ENCODE data around the gene TSPAN14.
A peak's percentile ranks its signal among the peaks of the same experiment; 100 is the strongest.

TSPAN14 gene

GRCh38 chr10:80504158-80504811 lies 50.2 kb downstream of the TSPAN14 start:
- H3K4me3 ChIP-seq (ENCODE audit: low read depth, low read length), result no peak overlapping the region
- peak; percentile 58 for DNase-seq (ENCODE audit: low read depth)
- TF ChIP-seq MYC (IDR thresholded peaks at IDR 0.05; ENCODE audit: low read depth, low read length), result no peak
- no peak for TF ChIP-seq POLR2A (IDR thresholded peaks at IDR 0.05; ENCODE audit: extremely low read depth, insufficient read length)

- H3K4me3 ChIP-seq (ENCODE audit: low read depth, low read length), result no peak overlapping the region
- no peak for DNase-seq (ENCODE audit: low read depth)
Measured at GRCh38 chr10:80504897-80505465, 50.9 kb downstream of the TSPAN14 start.

GRCh38 chr10:80506189-80506575 lies 52.1 kb downstream of the TSPAN14 start:
- H3K4me3 ChIP-seq (ENCODE audit: low read depth, low read length), result no peak overlapping the region
- DNase-seq (ENCODE audit: low read depth), result no peak
- TF ChIP-seq POLR2A (IDR thresholded peaks at IDR 0.05; ENCODE audit: extremely low read depth, insufficient read length) (no peak), MAX (IDR thresholded peaks at IDR 0.05; ENCODE audit: low read depth, low read length) (no peak), MYC (IDR thresholded peaks at IDR 0.05; ENCODE audit: low read depth, low read length) (no peak), CTCF (IDR thresholded peaks at IDR 0.05; ENCODE audit: low read depth, low read length) (no peak)

More at GRCh38 chr10:80504897-80505465, 50.9 kb downstream of the TSPAN14 start:
- no peak for TF ChIP-seq MYC (IDR thresholded peaks at IDR 0.05; ENCODE audit: low read depth, low read length)
- TF ChIP-seq POLR2A (IDR thresholded peaks at IDR 0.05; ENCODE audit: extremely low read depth, insufficient read length), result no peak
- TF ChIP-seq CTCF (IDR thresholded peaks at IDR 0.05; ENCODE audit: low read depth, low read length), result no peak
- no peak for TF ChIP-seq MAX (IDR thresholded peaks at IDR 0.05; ENCODE audit: low read depth, low read length)

GRCh38 chr10:80506836-80507487 lies 52.9 kb downstream of the TSPAN14 start:
- H3K4me3 ChIP-seq (ENCODE audit: low read depth, low read length), result no peak overlapping the region
- DNase-seq (ENCODE audit: low read depth), result no peak
- no peak for TF ChIP-seq MAX (IDR thresholded peaks at IDR 0.05; ENCODE audit: low read depth, low read length)
- no peak for TF ChIP-seq POLR2A (IDR thresholded peaks at IDR 0.05; ENCODE audit: extremely low read depth, insufficient read length)
- TF ChIP-seq CTCF (IDR thresholded peaks at IDR 0.05; ENCODE audit: low read depth, low read length), result no peak
- no peak for TF ChIP-seq MYC (IDR thresholded peaks at IDR 0.05; ENCODE audit: low read depth, low read length)

GRCh38 chr10:80509108-80509402 lies 54.9 kb downstream of the TSPAN14 start:
- DNase-seq (ENCODE audit: low read depth), result no peak
- TF ChIP-seq MAX (IDR thresholded peaks at IDR 0.05; ENCODE audit: low read depth, low read length), result no peak
- no peak overlapping the region for H3K4me3 ChIP-seq (ENCODE audit: low read depth, low read length)

GRCh38 chr10:80509403-80510161 lies 55.5 kb downstream of the TSPAN14 start:
- DNase-seq (ENCODE audit: low read depth), result no peak
- no peak overlapping the region for H3K4me3 ChIP-seq (ENCODE audit: low read depth, low read length)
- TF ChIP-seq MAX (IDR thresholded peaks at IDR 0.05; ENCODE audit: low read depth, low read length) (no peak), CTCF (IDR thresholded peaks at IDR 0.05; ENCODE audit: low read depth, low read length) (no peak), MYC (IDR thresholded peaks at IDR 0.05; ENCODE audit: low read depth, low read length) (no peak), POLR2A (IDR thresholded peaks at IDR 0.05; ENCODE audit: extremely low read depth, insufficient read length) (no peak)

Data from NB4 (cell line).